Hepatocyte (in vitro differentiated cells): Measurements from ENCODE around the gene PHACTR2.
"Not testable (repeated sequence)": the region's sequence is repeated elsewhere in the genome, so short reads cannot be mapped to it uniquely, and the experiment has no call there.

Source experiments
- CTCF ChIP-seq: fragments of 200-600 bp; sonication (generic); IDR thresholded peaks from 2 replicates; pipeline ENCODE4 v1.5.1; 2016; ENCODE audit warnings: antibody characterized with exemption, mild to moderate bottlenecking; ENCODE audit not compliant: poor library complexity
- EZH2 ChIP-seq: fragments of 200-600 bp; sonication (generic); IDR thresholded peaks from 2 replicates; pipeline ENCODE4 v1.6.1; 2016; ENCODE audit warnings: antibody characterized with exemption, mild to moderate bottlenecking, borderline replicate concordance
- EZH2phosphoT487 ChIP-seq: fragments of 200-600 bp; sonication (generic); IDR thresholded peaks from one replicate; pipeline ENCODE4 v1.6.1; 2018; ENCODE audit warnings: antibody characterized with exemption, mild to moderate bottlenecking, low read depth, moderate library complexity; ENCODE audit not compliant: unreplicated experiment, severe bottlenecking

- not testable (repeated sequence) for TF ChIP-seq CTCF, EZH2phosphoT487, EZH2
Observed at GRCh38 chr6:143868808-143869207, 191.0 kb downstream of the PHACTR2 start.
